NCI-H1436 (cell line): Measurements from ENCODE around the gene ANKRD17.

Source experiments
- DNase-seq: peaks from one replicate; lab custom pipeline; 2025; lab: John Stamatoyannopoulos, UW

The ANKRD17 gene

DNA sequence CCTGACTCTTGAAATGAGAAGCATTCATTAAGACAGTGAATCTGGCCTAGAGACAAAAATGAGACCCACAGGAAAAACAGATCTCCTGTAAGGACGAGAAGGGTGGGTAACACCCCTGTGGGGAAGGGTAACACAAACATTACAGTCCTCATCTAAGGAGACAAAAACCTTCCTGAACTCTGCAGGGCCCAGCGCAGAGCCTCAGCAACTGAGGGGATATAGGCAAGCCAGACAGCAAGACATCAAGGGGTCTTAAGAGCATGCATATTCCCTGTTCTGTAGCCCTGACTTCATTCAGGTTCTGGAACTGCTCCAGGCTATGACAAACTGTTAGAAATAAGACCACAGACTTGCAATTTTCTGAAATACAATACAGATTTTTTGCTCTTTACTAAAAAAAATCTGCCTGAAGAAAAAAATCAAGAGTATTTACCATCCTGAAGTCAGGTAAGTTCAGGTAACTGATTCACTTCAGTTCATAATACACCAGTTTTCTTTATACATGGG lies 204.6 kb downstream of the ANKRD17 start:
- no peak for DNase-seq

DNA sequence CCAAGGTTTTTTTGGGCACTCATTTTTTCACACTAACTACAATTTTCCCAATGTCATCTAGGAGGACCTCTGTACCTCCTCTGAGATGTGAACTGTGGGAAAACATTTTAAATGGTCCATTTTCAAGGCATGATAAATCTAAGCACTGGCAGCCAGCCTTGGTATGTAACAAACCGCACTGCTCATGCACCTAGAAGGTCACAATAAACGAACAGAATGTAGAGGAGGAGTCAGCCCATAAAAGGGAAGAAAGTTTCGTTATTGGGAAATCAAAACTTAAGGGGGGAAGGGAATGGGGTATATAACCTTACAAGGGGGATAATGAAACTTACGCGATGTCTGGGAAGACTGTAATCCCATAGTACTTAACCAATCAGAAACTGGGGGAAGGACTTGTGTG lies 205.5 kb downstream of the ANKRD17 start:
- DNase-seq, result no peak

- DNase-seq, result no peak
Observed at GRCh38 chr4:73051625-73052024, 207.0 kb downstream of the ANKRD17 start.

DNA sequence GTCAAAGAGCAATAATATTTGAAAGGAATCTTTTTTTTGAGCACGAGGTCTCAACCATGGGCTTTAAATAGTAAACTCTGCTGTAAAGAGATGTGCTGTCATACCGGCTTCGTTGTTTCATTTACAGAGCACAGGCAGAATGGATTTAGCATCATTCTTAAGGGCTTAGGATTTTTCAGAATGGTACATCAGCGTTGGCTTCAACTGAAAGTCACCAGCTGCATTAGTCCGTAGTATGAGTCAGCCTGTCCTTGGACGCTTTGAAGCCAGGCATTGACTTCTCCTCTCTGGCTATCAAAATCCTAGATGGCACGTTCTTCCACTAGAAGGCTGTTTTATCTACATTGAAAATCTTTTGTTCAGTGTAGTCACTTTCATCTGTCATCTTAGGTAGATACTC lies 212.7 kb downstream of the ANKRD17 start:
- DNase-seq, result no peak

GRCh38 chr4:73037057-73037456 lies 221.5 kb downstream of the ANKRD17 start:
- DNase-seq, result no peak

DNA sequence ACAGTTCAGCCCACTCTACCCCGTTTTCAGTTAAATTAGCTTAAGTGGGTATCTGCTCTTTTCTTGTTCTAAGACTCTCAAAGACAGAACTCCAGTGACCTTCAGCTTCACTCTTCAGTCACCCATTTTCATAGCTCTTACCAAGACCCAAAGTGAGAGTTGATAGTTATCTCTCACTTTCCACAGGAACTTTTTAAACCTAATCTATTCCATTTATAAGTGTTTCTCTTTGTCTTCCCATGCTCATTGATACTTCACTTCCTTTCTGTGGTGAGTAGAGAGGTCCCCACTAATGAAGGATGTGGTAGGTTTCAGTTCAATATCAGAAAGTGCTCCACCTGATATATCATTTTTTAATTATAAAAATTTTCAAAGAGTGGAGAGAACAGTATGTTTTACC lies 222.5 kb downstream of the ANKRD17 start:
- DNase-seq, result no peak

GRCh38 chr4:73034896-73035295 lies 223.7 kb downstream of the ANKRD17 start:
- no peak for DNase-seq

- DNase-seq, result no peak
Observed at GRCh38 chr4:73028621-73029020, 230.0 kb downstream of the ANKRD17 start.
